Body of pancreas (tissue), 4 donors: ENCODE data around the gene EFNA5. TPM values are rescaled to one million over a fixed set of nuclear protein-coding genes. Genes with fewer than 3 reads are reported as not detected.
A peak's percentile ranks its signal among the peaks of the same experiment; 100 is the strongest.

Experiments
- ATAC-seq: fragments of 150-250 bp; one replicate; pipeline ENCODE4 v1.9.1; 2016
- DNase-seq, 4 donors: peaks; one replicate each; pipeline ENCODE4 v3.0.0-alpha.2; 2019
- H3K27ac ChIP-seq, 4 donors: fragments of 200-600 bp; sonication (generic); 1 replicate in 3 of 4; 2 replicates in 1 of 4; pipeline versions ENCODE4 v1.5.1 to v1.6.1; 2016 to 2019; ENCODE audit warnings: mild to moderate bottlenecking in 1 of 4, mixed read lengths in 1 of 4, moderate library complexity in 1 of 4
- H3K27me3 ChIP-seq, 2 donors: fragments of 200-600 bp; sonication (generic); one replicate each; pipeline ENCODE4 v1.6.0; 2016; ENCODE audit warnings: mild to moderate bottlenecking in 1 of 2
- H3K36me3 ChIP-seq, 2 donors: fragments of 200-600 bp; sonication (generic); replicated peaks in 1 of 2; 2 replicates each; pipeline ENCODE4 v1.5.1; 2016; ENCODE audit warnings: low read depth in 2 of 2; ENCODE audit not compliant: insufficient read depth in 1 of 2
- H3K4me1 ChIP-seq: fragments of 200-600 bp; sonication (generic); one replicate; pipeline ENCODE4 v1.6.0; 2016
- H3K4me3 ChIP-seq, 2 donors: fragments of 200-600 bp; sonication (generic); 1 replicate in 1 of 2; 2 replicates in 1 of 2; pipeline ENCODE4 v1.5.1; 2016 to 2019
- H3K9me3 ChIP-seq, 3 donors: fragments of 200-600 bp; sonication (generic); 1 replicate in 2 of 3; 2 replicates in 1 of 3; pipeline ENCODE4 v1.5.1; 2016
- CTCF ChIP-seq, 7 experiments: fragments of 450-650 bp in 4 of 7; fragments of 200-600 bp in 3 of 7; sonication (generic) in 3 of 7; IDR thresholded peaks; one replicate each; pipeline ENCODE4 v1.5.1; 2016 to 2019; ENCODE audit warnings: antibody characterized with exemption in 7 of 7
- POLR2A ChIP-seq, 3 donors: fragments of 450-650 bp; IDR thresholded peaks; one replicate each; pipeline ENCODE4 v1.6.1; 2016; ENCODE audit warnings: antibody characterized with exemption in 3 of 3, mild to moderate bottlenecking in 2 of 3
- WGBS, 2 donors: methylation state at CpG; one replicate each; pipeline ENCODE4 v1.1.5; 2017; 5-methylcytosine and 5-hydroxymethylcytosine counted together
- intact Hi-C: fragments of 100-400 bp; cut with DNase I; formaldehyde crosslinking; loops from one replicate; pipeline ENCODE4 v1.15.1; 2023
- total RNA-seq, 2 donors: library from RNA; depleted of rRNA; stranded (reverse); fragments of >200 nt; gene quantifications; one replicate each; pipeline ENCODE4 v1.1.0, GENCODE V29; 2016

EFNA5 gene
- total RNA-seq, 2 donors from 2014 or later, result 1.3 to 3.4 TPM

GRCh38 chr5:107557051-107557658, 113.6 kb downstream of the EFNA5 start:
- TF ChIP-seq POLR2A (IDR thresholded peaks at IDR 0.05) (no peak), CTCF (IDR thresholded peaks at IDR 0.05) (no peak)
- DNase-seq (peak; percentile 19 to 24 (median 21)), ATAC-seq (peak; percentile 67)
- Histone ChIP-seq H3K4me3 (no peak overlapping the region), H3K27ac (peak overlapping the region in 1 of 4 donors; percentile 17), H3K27me3 (no peaks in the 10 kb centered on the region), H3K36me3 (no peaks in the 10 kb centered on the region), H3K9me3 (no peaks in the 10 kb centered on the region), H3K4me1 (no peaks in the 10 kb centered on the region)
- intact Hi-C loops, result no loop called here
- 36 to 42% methylated on average over 11 of the region's 11 CpGs for whole genome bisulfite sequencing, 2 donors

- no peak for ATAC-seq
- H3K9me3 ChIP-seq, result no peaks in the 10 kb centered on the region
- H3K27ac ChIP-seq, result peak overlapping the region in 1 of 4 donors; percentile 17
- whole genome bisulfite sequencing, 2 donors, result 95 to 99% methylated on average over 7 of the region's 7 CpGs
- H3K27me3 ChIP-seq, result no peaks in the 10 kb centered on the region
- DNase-seq, result no peak
- no peaks in the 10 kb centered on the region for H3K36me3 ChIP-seq
- H3K4me1 ChIP-seq, result no peaks in the 10 kb centered on the region
- H3K4me3 ChIP-seq, result no peak overlapping the region
- no peak for TF ChIP-seq CTCF (IDR thresholded peaks at IDR 0.05)
- no peak for TF ChIP-seq POLR2A (IDR thresholded peaks at IDR 0.05)
- intact Hi-C loops, result no loop called here
Measured at GRCh38 chr5:107556575-107556974, 114.2 kb downstream of the EFNA5 start.

- TF ChIP-seq POLR2A (IDR thresholded peaks at IDR 0.05) (no peak), CTCF (IDR thresholded peaks at IDR 0.05) (no peak)
- no peak overlapping the region for H3K27ac ChIP-seq
- no peaks in the 10 kb centered on the region for H3K27me3 ChIP-seq
- H3K36me3 ChIP-seq, result no peaks in the 10 kb centered on the region
- DNase-seq (no peak), ATAC-seq (no peak)
- no peaks in the 10 kb centered on the region for H3K4me1 ChIP-seq
- intact Hi-C loops, result no loop called here
- WGBS, 2 donors, result 78 to 80% methylated on average over 4 of the region's 4 CpGs
- H3K4me3 ChIP-seq, result no peak overlapping the region
- H3K9me3 ChIP-seq, result no peaks in the 10 kb centered on the region
Measured at GRCh38 chr5:107555425-107556090, 115.2 kb downstream of the EFNA5 start.

- WGBS, 2 donors, result 66% methylated on average over 7 of the region's 7 CpGs
- no peaks in the 10 kb centered on the region for H3K27me3 ChIP-seq
- H3K27ac ChIP-seq, result no peak overlapping the region
- H3K9me3 ChIP-seq, result no peaks in the 10 kb centered on the region
- H3K4me1 ChIP-seq, result no peaks in the 10 kb centered on the region
- no peak for TF ChIP-seq CTCF (IDR thresholded peaks at IDR 0.05)
- TF ChIP-seq POLR2A (IDR thresholded peaks at IDR 0.05), result no peak
- no peaks in the 10 kb centered on the region for H3K36me3 ChIP-seq
- ATAC-seq, result no peak
- H3K4me3 ChIP-seq, result no peak overlapping the region
- no peak for DNase-seq
- intact Hi-C loops, result no loop called here
Measured at GRCh38 chr5:107554776-107555424, 115.8 kb downstream of the EFNA5 start.
